BLaER1 treated with 17β-estradiol and CSF1 and Interleukin-3, amounts not matched to agents 10 nM and 100 nM (cell line): ENCODE data around the gene MROH2A.

Experiments
- H3K27ac ChIP-seq, 11 experiments: shearing (Covaris generic); formaldehyde crosslinking; 2 replicates each; pipeline ENCODE4 v1.8.1; 2022
- H3K27me3 ChIP-seq, 11 experiments: shearing (Covaris generic); formaldehyde crosslinking; 2 replicates each; pipeline ENCODE4 v1.8.1; 2022
- H3K36me3 ChIP-seq, 11 experiments: shearing (Covaris generic); formaldehyde crosslinking; 2 replicates each; pipeline ENCODE4 v1.8.1; 2022
- H3K4me1 ChIP-seq, 10 experiments: shearing (Covaris generic); formaldehyde crosslinking; 2 replicates each; pipeline ENCODE4 v1.8.1; 2022
- H3K4me2 ChIP-seq, 11 experiments: shearing (Covaris generic); formaldehyde crosslinking; 2 replicates each; pipeline ENCODE4 v1.8.1; 2022
- H3K4me3 ChIP-seq, 10 experiments: shearing (Covaris generic); formaldehyde crosslinking; 2 replicates each; pipeline ENCODE4 v1.8.1; 2022
- H3K9ac ChIP-seq, 11 experiments: shearing (Covaris generic); formaldehyde crosslinking; 2 replicates each; pipeline ENCODE4 v1.8.1; 2022
- H3K9me3 ChIP-seq, 11 experiments: shearing (Covaris generic); formaldehyde crosslinking; replicated peaks in 1 of 11; 2 replicates each; pipeline ENCODE4 v1.8.1; 2022
- H4K20me1 ChIP-seq, 11 experiments: shearing (Covaris generic); formaldehyde crosslinking; 2 replicates each; pipeline ENCODE4 v1.8.1; 2022
- Cebpa-rat ChIP-seq, 11 experiments: shearing (Covaris generic); IDR thresholded peaks; 2 replicates each; pipeline ENCODE4 v1.8.1; 2022

The MROH2A gene

GRCh38 chr2:233819884-233820773, 42.0 kb downstream of the MROH2A start:
- H4K20me1 ChIP-seq = no peaks in the 10 kb centered on the region; a peak in 1 of 22 replicates
- no peak overlapping the region for H3K4me3 ChIP-seq
- no peak overlapping the region for H3K9ac ChIP-seq
- no peaks in the 10 kb centered on the region for H3K9me3 ChIP-seq
- H3K36me3 ChIP-seq = no peaks in the 10 kb centered on the region
- no peak for TF ChIP-seq Cebpa-rat (IDR thresholded peaks at IDR 0.05)
- peaks cover 19 to 51% (median 41%) of the 10 kb centered on the region in 10 experiments for H3K4me1 ChIP-seq
- H3K4me2 ChIP-seq = no peak overlapping the region
- no peak overlapping the region for H3K27ac ChIP-seq
- no peaks in the 10 kb centered on the region for H3K27me3 ChIP-seq

- H3K4me2 ChIP-seq = no peak overlapping the region
- TF ChIP-seq Cebpa-rat (IDR thresholded peaks at IDR 0.05) = no peak
- H4K20me1 ChIP-seq = no peaks in the 10 kb centered on the region; a peak in 1 of 22 replicates
- H3K27me3 ChIP-seq = no peaks in the 10 kb centered on the region
- H3K9me3 ChIP-seq = no peaks in the 10 kb centered on the region
- H3K4me3 ChIP-seq = no peak overlapping the region
- H3K9ac ChIP-seq = no peak overlapping the region
- no peak overlapping the region for H3K27ac ChIP-seq
- no peaks in the 10 kb centered on the region for H3K36me3 ChIP-seq
- peaks cover 19 to 51% (median 41%) of the 10 kb centered on the region in 10 experiments for H3K4me1 ChIP-seq
Observed at GRCh38 chr2:233820774-233821105, 42.6 kb downstream of the MROH2A start.

- Histone ChIP-seq H3K9ac (no peak overlapping the region), H3K9me3 (peaks cover 0 to 3% (median 1%) of the 10 kb centered on the region in 11 experiments; a peak in 5 of 22 replicates), H3K27ac (no peak overlapping the region), H3K4me1 (peaks cover 19 to 51% (median 41%) of the 10 kb centered on the region in 10 experiments), H3K27me3 (no peaks in the 10 kb centered on the region), H3K4me2 (no peak overlapping the region), H3K36me3 (no peaks in the 10 kb centered on the region), H3K4me3 (no peak overlapping the region), H4K20me1 (no peaks in the 10 kb centered on the region; a peak in 1 of 22 replicates)
- no peak for TF ChIP-seq Cebpa-rat (IDR thresholded peaks at IDR 0.05)
Observed at GRCh38 chr2:233821196-233821595, 43.1 kb downstream of the MROH2A start.

- Histone ChIP-seq H3K9ac (no peak overlapping the region), H3K27ac (no peak overlapping the region), H4K20me1 (no peaks in the 10 kb centered on the region; a peak in 1 of 22 replicates), H3K4me3 (no peak overlapping the region), H3K4me2 (no peak overlapping the region), H3K9me3 (peaks cover 0 to 7% (median 6%) of the 10 kb centered on the region in 11 experiments; a peak in 8 of 22 replicates), H3K4me1 (peaks cover 19 to 46% (median 36%) of the 10 kb centered on the region in 10 experiments), H3K27me3 (no peaks in the 10 kb centered on the region), H3K36me3 (no peaks in the 10 kb centered on the region)
- TF ChIP-seq Cebpa-rat (IDR thresholded peaks at IDR 0.05) = no peak
Observed at GRCh38 chr2:233821709-233822100, 43.6 kb downstream of the MROH2A start.

- Histone ChIP-seq H3K4me3 (no peak overlapping the region), H3K4me2 (peak overlapping the region in 6 of 11 experiments; percentile 15 to 69 (median 59); a peak in 10 of 22 replicates), H3K36me3 (no peaks in the 10 kb centered on the region), H3K27me3 (no peaks in the 10 kb centered on the region), H3K4me1 (peaks cover 19 to 41% (median 31%) of the 10 kb centered on the region in 10 experiments), H4K20me1 (no peaks in the 10 kb centered on the region), H3K9me3 (peaks cover 0 to 10% (median 7%) of the 10 kb centered on the region in 11 experiments; a peak in 8 of 22 replicates), H3K27ac (no peak overlapping the region), H3K9ac (no peak overlapping the region)
- no peak for TF ChIP-seq Cebpa-rat (IDR thresholded peaks at IDR 0.05)
Observed at GRCh38 chr2:233822101-233822771, 44.1 kb downstream of the MROH2A start.

GRCh38 chr2:233822781-233823730, 44.9 kb downstream of the MROH2A start:
- Histone ChIP-seq H3K4me1 (peaks cover 14 to 33% (median 23%) of the 10 kb centered on the region in 10 experiments), H3K27ac (no peak overlapping the region)

GRCh38 chr2:233823731-233824121, 45.6 kb downstream of the MROH2A start:
- peak overlapping the region in 10 of 11 experiments; percentile 1 to 69 (median 64); a peak in 18 of 22 replicates for H3K4me2 ChIP-seq
- no peak for TF ChIP-seq Cebpa-rat (IDR thresholded peaks at IDR 0.05)
- no peaks in the 10 kb centered on the region for H4K20me1 ChIP-seq
- 0 out of 22 replicates have a peak overlapping the region, but pooled peaks of 1 of the 11 experiments have one; percentile 12 for H3K9ac ChIP-seq
- H3K36me3 ChIP-seq = no peaks in the 10 kb centered on the region
- no peak overlapping the region for H3K4me3 ChIP-seq
- H3K4me1 ChIP-seq = peaks cover 14 to 35% (median 27%) of the 10 kb centered on the region in 10 experiments
- no peak overlapping the region for H3K27ac ChIP-seq
- H3K9me3 ChIP-seq = peaks cover 0 to 11% (median 7%) of the 10 kb centered on the region in 11 experiments; a peak in 8 of 22 replicates
- H3K27me3 ChIP-seq = no peaks in the 10 kb centered on the region

More at GRCh38 chr2:233822781-233823730, 44.9 kb downstream of the MROH2A start:
- H4K20me1 ChIP-seq = no peaks in the 10 kb centered on the region
- 0 out of 22 replicates have a peak overlapping the region, but pooled peaks of 1 of the 11 experiments have one; percentile 12 for H3K9ac ChIP-seq
- TF ChIP-seq Cebpa-rat (IDR thresholded peaks at IDR 0.05) = no peak; a peak in 1 of 22 replicates
- no peaks in the 10 kb centered on the region for H3K27me3 ChIP-seq
- peak overlapping the region; percentile 33 to 69 (median 63); a peak in 21 of 22 replicates for H3K4me2 ChIP-seq
- H3K36me3 ChIP-seq = no peaks in the 10 kb centered on the region
- H3K4me3 ChIP-seq = no peak overlapping the region
- H3K9me3 ChIP-seq = peaks cover 0 to 11% (median 7%) of the 10 kb centered on the region in 11 experiments; a peak in 8 of 22 replicates

- Histone ChIP-seq H3K9ac (no peak overlapping the region), H3K27me3 (no peaks in the 10 kb centered on the region), H3K36me3 (no peaks in the 10 kb centered on the region), H3K4me3 (no peak overlapping the region), H3K4me1 (peaks cover 14 to 42% (median 33%) of the 10 kb centered on the region in 10 experiments), H3K9me3 (peaks cover 0 to 11% (median 7%) of the 10 kb centered on the region in 11 experiments; a peak in 8 of 22 replicates), H3K4me2 (peak overlapping the region in 6 of 11 experiments; percentile 51 to 68 (median 64); a peak in 6 of 22 replicates), H4K20me1 (no peaks in the 10 kb centered on the region), H3K27ac (no peak overlapping the region)
- TF ChIP-seq Cebpa-rat (IDR thresholded peaks at IDR 0.05) = no peak
Observed at GRCh38 chr2:233824373-233824772, 46.2 kb downstream of the MROH2A start.
